HG02759 (cell line): ENCODE measurements around the gene TESK2.
"Not testable (repeated sequence)": the region's sequence is repeated elsewhere in the genome, so short reads cannot be mapped to it uniquely, and the experiment has no call there.

ENCODE experiments used
- ATAC-seq: cut with Tn5 transposase; IDR thresholded peaks from one replicate; pipeline ENCODE4 v1.9.1; 2021; ENCODE audit warnings: mild to moderate bottlenecking, moderate library complexity; ENCODE audit not compliant: unreplicated experiment

The TESK2 gene

DNA sequence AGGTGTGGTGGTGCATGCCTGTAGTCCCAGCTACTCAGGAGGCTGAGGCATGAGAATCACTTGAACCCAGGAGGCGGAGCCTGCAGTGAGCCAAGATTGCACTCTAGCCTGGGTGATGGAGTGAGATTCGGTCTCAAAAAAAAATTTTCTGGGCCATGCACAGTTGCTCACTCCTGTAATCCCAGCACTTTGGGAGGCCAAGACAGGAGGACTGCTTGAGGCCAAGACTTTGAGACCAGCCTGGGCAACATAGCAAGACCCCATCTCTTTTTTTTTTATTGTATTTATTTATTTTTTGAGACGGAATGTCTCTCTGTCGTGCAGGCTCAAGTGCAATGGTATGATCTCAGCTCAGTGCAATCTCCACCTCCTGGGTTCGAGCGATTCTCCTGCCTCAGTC lies 16.8 kb downstream of the TESK2 start:
- ATAC-seq = not testable (repeated sequence)

DNA sequence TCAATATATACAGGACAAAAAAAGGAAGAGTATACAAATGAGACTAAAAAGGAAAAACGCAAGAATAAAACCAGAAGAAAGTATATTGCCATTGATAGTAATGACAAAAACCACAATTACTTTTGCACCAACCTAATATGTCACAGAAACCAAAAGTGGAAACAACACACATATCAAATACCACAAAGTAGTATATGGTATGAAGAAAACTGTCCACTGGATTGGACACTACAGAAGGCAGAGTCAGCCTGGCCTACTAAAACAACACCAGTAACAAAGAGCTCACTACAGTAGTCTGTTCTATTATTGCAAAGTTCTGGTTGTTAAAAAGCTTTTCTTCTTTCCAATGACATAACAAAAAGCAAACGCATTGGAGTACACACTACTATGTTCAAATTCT lies 17.7 kb downstream of the TESK2 start:
- ATAC-seq = no peak

DNA sequence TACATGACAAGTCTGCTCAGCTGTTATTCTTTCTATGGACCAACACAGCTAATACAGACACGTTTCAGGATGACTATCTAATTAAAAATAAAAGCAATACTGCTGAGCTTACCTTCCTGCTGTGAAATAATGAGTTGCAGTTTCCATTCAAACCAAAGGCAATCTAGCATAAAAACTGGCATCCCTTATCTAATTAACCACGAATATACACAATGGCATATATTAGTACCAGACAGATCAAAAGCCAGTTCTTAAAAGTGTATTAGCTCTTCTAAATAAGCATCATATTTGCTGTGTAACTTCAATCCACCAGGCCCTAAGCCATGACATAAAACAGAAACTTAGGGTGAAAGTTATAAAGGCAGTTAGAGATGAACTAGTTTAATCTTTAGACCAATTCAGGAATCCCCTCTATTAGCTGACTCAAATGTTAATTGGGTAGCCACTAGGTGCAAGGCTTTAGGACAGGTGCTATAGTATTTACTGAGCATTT lies 20.6 kb downstream of the TESK2 start:
- peak; percentile 54 for ATAC-seq

DNA sequence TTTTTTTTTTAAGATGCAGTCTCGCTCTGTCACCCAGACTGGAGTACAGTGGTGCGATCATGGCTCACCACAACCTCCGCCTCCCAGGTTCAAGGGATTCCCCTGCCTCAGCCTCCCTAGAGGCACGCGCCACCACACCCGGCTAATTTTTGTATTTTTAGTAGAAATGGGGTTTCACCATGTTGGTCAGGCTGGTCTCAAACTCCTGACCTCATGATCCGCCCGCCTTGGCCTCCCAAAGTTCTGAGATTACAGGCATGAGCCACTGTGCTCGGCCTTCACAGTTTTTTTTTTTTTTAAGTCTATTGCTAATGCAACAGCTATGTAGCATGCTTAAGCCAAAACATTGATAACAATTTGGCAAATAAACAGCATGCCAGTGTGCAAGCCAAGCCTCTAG lies 23.6 kb downstream of the TESK2 start:
- peak; percentile 65 for ATAC-seq

DNA sequence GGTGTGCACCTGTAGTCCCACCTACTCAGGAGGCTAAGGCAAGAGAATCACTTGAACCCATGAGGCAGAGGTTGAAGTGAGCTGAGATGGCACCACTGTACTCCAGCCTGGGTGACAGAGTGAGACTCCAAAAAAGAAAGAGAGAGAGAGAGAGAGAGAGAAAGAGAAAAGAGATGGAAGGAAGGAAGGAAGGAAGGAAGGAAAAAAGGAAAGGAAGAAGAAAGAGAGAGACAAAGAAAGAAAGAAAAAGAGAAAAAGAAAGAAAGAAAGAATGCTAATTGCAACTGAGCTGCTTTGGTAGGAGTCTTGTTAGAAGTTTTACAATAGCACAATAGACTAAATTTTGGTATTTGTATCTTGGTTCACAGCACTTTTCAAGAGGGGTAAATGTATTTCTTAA lies 25.7 kb downstream of the TESK2 start:
- no peak for ATAC-seq

DNA sequence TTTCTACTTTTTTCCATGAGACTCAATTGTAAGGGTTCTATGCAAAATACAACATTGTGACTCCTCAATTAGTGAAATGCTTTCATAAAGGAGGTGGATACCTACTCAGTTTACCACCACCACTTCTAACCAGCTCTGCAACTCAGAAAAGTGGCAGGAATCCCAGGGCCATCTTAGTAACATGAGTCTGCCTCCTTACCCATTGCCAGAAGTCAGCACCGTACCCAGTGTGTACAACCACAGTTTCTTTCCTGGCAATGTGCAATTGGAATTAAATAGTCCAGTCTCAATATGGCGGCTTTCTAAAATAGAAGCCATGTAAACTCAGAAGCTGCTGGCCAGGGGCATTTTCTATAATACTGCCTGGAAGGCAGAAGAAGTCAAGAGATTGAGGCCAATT lies 32.1 kb downstream of the TESK2 start:
- ATAC-seq = no peak

DNA sequence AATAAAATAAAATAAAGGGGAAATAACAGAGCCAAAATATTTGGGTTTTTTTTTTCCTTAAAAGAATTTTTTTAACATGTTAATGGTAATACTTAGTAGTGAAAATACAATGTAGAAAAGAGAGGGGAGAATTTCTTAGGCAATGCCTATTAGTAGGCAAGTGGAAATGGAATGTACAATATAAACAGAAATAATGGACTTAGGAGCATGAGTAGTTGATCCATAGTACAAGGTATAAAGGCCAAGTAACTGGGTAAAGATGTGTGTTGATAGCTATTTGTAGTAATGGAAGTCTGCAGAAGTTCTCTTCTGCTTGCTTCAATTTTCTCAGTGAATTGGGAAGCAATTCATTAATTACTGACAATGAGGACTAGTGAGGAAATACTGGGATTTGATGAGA lies 34.4 kb downstream of the TESK2 start:
- ATAC-seq = no peak

DNA sequence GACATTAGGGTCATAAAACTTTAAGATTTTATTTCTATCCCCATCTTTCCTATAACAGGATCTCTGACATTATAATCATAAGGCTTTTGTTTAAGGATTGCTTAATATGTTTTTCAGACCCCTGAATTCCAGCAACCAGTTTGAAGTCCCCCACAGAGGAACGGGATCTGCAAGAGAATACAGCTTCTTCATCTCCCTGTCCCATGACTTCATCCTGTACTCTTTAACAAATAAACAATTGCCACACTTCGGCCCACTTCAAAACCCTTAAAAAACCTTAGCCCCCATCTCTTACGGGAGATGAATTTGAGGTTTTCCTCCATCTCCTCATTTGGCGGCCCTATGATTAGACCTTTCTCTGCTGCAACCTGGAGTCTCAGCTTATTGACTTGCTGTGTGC lies 35.8 kb downstream of the TESK2 start:
- ATAC-seq = no peak

DNA sequence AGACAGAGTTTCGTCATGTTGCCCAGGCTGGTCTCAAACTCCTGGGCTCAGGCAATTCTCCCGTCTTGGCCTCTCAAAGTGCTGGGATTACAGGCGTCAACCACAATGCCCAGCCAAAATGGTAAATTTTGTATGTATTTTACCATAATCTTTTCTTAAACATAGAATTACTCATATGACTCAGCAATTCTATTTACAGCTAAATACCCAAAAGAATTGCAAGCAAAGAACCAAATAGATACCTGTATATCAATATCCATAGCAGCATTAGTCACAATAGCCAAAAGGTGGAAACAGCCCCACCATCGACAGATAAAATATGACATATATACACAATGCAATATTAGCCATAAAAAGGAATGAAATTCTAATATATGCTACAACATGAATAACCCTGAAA lies 36.5 kb downstream of the TESK2 start:
- no peak for ATAC-seq

DNA sequence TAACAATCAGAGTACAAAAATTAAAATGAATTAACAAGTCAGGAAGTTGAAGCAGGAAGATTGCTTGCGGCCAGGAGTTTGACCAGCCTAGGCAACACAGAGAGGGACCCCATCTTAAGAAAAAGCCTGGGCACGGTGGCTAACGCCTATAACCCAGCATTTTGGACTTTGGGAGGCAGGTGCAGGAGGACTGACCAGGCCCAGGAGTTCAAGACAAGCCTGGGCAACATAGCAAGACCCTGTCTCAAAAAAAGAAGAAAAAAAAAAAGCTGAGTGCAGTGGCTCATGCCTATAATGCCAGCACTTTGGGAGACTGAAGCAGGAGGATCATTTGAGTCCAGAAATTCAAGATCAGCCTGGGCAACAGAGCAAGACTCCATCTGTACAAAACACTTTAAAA lies 38.5 kb downstream of the TESK2 start:
- no peak for ATAC-seq

DNA sequence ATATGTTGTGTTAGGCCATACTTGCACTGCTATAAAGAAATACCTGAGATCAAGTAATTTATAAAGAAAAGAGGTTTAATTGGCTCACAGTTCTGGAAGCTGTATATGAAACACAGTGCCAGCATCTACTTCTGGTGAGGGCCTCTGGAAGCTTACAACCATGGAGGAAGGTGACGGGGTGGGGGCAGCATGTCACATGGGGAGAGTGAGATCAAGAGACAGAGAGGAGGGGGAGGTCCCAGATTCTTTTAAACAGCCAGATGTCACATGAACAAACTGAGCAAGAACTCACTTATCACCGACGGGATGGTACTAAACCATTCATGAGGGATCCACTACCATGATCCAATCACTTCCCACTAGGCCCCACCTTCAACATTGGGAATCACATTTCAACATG lies 42.6 kb downstream of the TESK2 start:
- ATAC-seq = no peak

DNA sequence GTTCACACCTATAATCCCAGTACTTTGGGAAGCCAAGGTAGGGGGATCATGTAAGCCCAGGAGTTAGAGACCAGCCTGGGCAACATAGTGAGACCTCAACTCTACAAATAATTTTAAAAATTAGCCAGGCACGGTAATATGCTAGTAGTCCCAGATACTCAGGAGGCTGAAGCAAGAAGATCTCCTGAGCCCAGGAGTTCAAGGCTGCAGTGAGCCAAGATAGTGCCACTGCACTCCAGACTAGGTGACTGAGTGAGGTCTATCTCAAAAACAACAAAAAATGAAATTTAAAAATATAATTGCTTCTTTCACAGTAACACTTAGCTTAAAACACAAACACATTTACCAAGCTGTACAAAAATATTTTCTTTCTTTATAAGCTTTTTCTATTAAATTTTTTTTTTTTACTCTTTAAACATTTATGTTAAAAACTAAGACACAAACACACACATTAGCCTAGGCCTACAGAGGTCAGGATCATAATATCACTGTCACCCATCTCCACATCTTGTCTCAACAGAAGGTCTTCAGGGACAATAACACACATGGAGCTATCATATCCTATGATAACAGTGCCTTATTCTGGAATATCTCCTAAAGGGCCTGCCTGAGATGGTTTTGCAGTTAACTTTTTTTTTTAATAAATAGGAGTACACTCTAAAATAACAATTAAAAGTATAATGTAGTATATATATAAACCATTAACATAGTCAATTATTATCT lies 43.9 kb downstream of the TESK2 start:
- ATAC-seq = no peak

DNA sequence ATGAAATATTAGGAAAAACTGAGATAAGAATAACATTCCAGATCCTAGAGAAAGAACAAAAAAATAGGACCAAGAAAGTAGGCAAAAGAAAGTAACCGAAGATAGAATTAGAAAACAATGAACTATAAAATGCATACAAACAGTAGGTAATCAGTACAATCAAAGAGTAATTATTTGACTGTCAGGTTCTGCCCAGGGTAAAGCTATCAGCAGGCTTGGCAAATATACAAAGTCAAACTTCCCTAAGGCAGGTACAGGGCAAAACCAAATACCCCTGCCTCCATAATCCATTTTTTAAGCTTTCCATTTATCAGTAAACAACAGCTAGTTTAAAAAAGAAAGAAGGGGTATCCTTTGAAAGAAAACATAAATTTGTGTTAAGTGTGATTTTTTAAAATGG lies 44.4 kb downstream of the TESK2 start:
- no peak for ATAC-seq

DNA sequence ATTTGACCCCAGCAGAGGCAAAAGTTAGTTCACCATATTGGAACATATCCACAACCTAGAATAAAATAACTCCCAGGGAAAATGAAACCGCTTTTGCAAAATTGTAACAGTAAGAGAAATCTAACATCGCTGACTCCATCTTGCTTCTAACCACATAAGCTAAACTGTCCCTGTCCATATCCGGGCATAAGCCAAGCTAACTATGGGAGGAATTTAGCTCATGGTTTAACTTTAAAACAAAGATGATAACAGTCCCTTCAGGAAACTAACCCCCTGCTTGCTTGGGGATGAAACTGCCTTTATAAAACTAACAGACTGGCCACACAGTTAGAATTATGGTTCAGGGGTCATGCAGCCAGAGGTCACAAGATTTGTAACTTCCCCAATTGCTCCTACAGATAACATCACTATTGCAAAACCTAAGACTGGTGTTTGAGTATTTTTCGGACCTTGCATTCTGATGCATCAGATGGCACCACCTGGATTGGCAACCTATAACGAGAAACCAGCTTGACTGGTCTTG lies 46.3 kb downstream of the TESK2 start:
- ATAC-seq = no peak

DNA sequence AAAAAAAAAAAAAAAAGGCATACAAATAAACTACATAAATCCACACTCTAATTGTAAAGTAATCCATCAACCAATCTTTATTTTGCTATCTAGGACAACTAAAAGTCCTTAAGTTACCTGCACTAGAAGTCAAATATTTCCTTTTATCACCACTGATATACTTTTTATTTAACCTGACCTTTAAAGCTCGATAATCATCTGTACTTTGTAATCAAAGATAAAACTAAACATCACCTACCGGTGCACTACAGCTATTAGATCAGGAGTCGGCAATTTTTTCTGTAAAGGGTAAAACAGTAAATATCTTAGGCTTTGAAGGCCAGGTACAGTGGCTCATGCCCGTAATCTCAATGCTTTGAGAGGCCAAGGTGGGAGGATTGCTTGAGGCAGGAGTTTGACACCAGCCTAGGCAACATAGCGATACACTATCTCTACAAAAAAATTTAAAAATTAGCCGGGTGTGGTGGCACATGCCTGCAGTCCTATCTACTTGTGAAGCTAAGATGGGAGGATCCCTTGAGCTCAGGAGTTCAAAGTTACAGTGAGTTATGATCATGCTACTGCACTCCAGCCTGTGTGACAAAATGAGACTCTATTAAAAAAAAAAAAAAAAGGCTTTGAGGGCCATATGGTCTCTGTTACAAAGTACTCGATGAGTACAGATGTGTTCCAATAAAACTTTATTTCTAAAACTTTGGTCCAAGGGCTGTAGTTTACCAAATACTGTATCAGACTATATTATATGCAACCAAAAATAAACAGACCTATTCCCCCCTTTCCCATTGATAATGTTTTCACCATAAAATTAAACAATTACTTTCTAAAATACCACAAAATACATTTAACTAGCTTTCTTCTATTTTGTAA lies 47.1 kb downstream of the TESK2 start:
- ATAC-seq = no peak

DNA sequence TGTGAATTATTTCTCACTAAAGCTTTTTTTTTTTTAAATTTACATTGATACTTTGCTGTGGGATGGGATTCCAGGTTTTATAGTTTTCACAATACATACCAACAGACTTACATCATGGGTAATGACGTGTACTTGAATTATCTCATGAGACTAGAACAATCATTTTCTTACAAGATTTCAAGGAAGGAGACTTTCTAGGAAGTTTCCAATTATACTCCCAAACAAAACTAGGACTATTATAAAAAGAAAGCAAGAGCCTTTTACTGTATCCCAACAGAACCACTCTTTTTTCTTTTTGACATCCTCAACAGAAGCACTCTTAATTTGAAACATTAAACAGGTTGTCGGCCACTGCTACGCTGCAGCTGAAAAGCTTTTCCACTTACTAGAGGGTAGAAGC lies 48.7 kb downstream of the TESK2 start:
- no peak for ATAC-seq

DNA sequence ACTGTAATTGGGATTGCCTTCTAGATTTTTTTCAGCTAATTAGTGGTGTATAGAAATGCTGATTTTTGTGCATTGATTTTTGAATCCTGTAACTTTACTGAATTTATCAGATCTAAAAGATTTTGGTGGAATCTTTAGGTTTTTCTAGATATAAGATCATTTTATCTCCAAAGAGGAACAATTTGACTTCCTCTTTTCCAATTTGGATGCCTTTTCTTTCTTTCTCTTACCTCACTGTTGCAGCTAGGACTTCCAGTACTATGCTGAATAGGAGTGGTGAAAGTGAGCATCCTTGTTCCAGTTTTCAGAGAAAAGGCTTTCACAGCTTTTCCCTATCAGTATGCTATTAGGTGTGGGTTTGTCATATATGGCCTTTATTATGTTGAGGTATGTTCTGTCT lies 53.6 kb downstream of the TESK2 start:
- ATAC-seq = no peak

DNA sequence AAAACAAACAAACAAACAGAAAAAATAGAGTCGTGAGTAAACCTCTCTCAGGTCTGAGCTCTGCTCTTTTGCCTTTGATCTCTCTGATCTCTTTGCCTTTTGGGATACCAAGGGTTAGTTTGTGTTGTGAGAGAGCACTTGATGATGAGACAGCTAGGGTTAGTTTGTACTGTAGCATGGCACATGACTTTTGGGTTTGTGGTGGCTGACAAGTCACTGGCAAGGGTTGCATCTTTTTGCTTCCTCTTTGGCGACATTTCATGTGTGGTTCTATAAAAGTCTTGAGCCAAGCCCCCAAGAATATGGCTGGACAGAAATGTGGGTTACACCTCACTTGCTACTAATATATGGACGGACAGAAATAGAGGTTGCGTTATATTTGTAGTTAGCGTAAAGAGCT lies 60.5 kb downstream of the TESK2 start:
- no peak for ATAC-seq

DNA sequence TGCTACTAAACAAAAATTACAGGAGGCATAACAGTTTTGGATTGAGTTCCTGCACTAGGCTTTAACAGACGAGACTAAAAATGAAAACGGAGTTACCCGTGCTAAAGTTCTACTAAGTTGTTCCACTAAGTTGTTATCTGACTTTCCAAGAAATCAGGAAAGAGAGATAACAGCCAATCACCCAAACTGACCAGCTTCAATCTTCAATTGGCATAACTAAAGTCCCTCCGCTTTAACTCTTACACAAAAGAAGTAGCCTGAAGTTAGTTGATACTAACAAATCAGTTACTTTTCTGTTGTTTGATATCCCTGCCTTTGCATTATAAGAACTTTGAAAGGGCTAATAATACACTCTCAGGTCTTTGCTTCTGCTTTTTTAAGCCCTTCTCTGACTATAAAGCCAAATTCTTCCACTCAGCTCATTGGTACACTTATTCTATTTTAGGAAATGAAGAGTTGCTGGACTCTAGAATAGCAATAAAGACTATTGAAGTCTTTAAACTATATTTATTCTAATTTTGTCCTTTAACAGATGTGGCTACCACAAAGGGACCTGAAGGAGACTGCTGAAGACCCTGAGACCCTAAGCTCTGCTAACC lies 61.3 kb downstream of the TESK2 start:
- ATAC-seq = no peak

DNA sequence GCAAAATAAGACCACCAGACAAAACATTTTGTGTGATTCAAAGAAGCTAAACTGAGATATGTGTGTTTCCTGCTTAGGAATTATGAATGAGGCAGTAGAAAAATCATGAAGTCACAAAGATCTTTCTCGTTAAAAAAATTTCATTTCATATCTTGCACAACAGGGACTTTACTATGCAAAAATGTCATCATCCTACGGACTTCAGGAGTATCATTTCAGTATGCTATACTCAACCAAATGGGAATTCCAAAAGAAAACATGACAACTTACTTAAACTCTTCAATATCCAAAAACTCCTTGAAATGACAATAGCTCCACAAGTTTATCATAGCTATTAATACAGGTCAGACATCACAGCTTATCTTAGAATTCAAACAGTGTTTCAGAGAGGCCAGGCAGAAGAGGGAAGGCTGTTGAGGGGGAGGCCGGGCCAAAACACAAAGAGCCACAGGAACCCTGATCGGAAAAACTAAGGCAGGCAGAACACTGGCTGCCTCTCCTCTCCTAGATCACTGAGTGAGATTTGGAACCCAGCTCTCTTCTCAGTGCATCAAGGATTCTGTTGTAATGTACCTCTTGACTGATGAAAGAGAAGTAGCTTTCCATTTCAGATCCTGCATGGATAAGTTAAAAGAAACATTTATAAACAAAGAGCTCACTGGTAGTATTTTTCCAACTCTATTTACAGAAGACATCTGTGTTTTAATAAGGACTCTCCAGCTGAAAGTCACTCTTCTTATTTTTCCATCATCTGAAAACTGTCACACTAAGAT lies 66.9 kb downstream of the TESK2 start:
- no peak for ATAC-seq

DNA sequence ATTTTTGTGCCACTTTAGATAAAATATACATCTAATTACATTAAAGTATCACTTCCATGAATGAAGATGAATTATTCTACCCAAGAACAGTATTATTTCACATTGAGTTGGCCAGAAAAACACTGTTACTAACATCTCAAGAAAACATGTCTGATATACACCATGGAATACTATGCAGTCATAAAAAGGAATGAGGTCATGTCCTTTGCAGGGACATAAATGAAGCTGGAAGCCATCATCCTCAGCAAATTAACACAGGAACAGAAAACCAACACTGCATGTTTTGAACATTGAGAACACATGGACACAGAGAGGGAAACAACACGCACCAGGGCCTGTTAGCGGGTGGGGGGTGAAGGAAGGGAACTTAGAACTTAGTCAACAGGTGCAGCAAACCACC lies 69.0 kb downstream of the TESK2 start:
- no peak for ATAC-seq
